Stimulated activated CD4-positive, alpha-beta T cell treated with anti-CD3 and anti-CD28 coated beads, TNF-alpha, amount 100 ng/mL, for 24 hours (primary cell): ENCODE measurements around the gene EFNA5.

Experiments
- DNase-seq, 3 experiments: peaks; one replicate each; pipeline ENCODE4 v3.0.0-alpha.2; 2020; ENCODE audit warnings: low read depth in 3 of 3

The EFNA5 gene

GRCh38 chr5:107639990-107640389, 30.7 kb downstream of the EFNA5 start:
- DNase-seq: no peak

GRCh38 chr5:107636555-107636954, 34.2 kb downstream of the EFNA5 start:
- no peak for DNase-seq

- no peak for DNase-seq
These were observed 34.7 kb downstream of the EFNA5 start for GRCh38 chr5:107636068-107636467.

- no peak for DNase-seq
These were observed 35.5 kb downstream of the EFNA5 start for GRCh38 chr5:107634981-107635848.

GRCh38 chr5:107633171-107633901, 37.4 kb downstream of the EFNA5 start:
- DNase-seq: no peak

- no peak for DNase-seq
These were observed 38.9 kb downstream of the EFNA5 start for GRCh38 chr5:107631805-107632362.

- no peak for DNase-seq
These were observed 40.6 kb downstream of the EFNA5 start for GRCh38 chr5:107630184-107630583.

GRCh38 chr5:107624235-107624634, 46.5 kb downstream of the EFNA5 start:
- no peak for DNase-seq

GRCh38 chr5:107621089-107621488, 49.6 kb downstream of the EFNA5 start:
- no peak for DNase-seq

GRCh38 chr5:107619781-107620180, 51.0 kb downstream of the EFNA5 start:
- no peak for DNase-seq

- no peak for DNase-seq
These were observed 52.5 kb downstream of the EFNA5 start for GRCh38 chr5:107618242-107618641.

GRCh38 chr5:107617052-107617451, 53.7 kb downstream of the EFNA5 start:
- DNase-seq: no peak

- DNase-seq: no peak
These were observed 54.5 kb downstream of the EFNA5 start for GRCh38 chr5:107616213-107616612.

GRCh38 chr5:107615299-107615817, 55.4 kb downstream of the EFNA5 start:
- no peak for DNase-seq

- no peak for DNase-seq
These were observed 58.2 kb downstream of the EFNA5 start for GRCh38 chr5:107612541-107612940.

- no peak for DNase-seq
These were observed 59.9 kb downstream of the EFNA5 start for GRCh38 chr5:107610798-107611197.

- DNase-seq: no peak
These were observed 62.9 kb downstream of the EFNA5 start for GRCh38 chr5:107607671-107608345.

GRCh38 chr5:107607196-107607595, 63.5 kb downstream of the EFNA5 start:
- DNase-seq: no peak

- DNase-seq: no peak
These were observed 65.1 kb downstream of the EFNA5 start for GRCh38 chr5:107605596-107606125.

GRCh38 chr5:107604990-107605389, 65.7 kb downstream of the EFNA5 start:
- DNase-seq: no peak

- DNase-seq: no peak
These were observed 66.4 kb downstream of the EFNA5 start for GRCh38 chr5:107604146-107604910.
